ENCODE results near the gene GKAP1.
"Not testable (repeated sequence)": the region's sequence is repeated elsewhere in the genome, so short reads cannot be mapped to it uniquely, and the experiment has no call there.

DNA sequence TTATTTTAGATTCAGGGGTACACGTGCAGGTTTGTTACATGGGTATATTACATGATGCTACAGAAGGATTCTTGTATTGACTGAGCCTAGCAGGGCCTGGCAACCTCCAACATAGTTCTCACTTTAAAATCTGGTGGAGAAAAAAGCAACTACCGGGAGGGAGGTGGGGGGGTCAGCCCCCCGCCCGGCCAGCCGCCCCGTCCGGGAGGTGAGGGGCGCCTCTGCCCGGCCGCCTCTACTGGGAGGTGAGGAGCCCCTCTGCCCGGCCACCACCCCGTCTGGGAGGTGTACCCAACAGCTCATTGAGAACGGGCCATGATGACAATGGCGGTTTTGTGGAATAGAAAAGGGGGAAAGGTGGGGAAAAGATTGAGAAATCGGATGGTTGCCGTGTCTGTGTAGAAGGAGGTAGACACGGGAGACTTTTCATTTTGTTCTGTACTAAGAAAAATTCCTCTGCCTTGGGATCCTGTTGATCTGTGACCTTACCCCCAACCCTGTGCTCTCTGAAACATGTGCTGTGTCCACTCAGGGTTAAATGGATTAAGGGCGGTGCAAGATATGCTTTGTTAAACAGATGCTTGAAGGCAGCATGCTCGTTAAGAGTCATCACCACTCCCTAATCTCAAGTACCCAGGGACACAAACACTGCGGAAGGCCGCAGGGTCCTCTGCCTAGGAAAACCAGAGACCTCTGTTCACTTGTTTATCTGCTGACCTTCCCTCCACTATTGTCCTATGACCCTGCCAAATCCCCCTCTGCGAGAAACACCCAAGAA is 88.8 kb downstream of the GKAP1 start:
- TF ChIP-seq, protein P1, sequence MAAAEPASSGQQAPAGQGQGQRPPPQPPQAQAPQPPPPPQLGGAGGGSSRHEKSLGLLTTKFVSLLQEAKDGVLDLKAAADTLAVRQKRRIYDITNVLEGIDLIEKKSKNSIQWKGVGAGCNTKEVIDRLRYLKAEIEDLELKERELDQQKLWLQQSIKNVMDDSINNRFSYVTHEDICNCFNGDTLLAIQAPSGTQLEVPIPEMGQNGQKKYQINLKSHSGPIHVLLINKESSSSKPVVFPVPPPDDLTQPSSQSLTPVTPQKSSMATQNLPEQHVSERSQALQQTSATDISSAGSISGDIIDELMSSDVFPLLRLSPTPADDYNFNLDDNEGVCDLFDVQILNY (CRISPR knock-in tag; IDR thresholded peaks at IDR 0.05) = not testable (repeated sequence)
- TF ChIP-seq, protein P2, sequence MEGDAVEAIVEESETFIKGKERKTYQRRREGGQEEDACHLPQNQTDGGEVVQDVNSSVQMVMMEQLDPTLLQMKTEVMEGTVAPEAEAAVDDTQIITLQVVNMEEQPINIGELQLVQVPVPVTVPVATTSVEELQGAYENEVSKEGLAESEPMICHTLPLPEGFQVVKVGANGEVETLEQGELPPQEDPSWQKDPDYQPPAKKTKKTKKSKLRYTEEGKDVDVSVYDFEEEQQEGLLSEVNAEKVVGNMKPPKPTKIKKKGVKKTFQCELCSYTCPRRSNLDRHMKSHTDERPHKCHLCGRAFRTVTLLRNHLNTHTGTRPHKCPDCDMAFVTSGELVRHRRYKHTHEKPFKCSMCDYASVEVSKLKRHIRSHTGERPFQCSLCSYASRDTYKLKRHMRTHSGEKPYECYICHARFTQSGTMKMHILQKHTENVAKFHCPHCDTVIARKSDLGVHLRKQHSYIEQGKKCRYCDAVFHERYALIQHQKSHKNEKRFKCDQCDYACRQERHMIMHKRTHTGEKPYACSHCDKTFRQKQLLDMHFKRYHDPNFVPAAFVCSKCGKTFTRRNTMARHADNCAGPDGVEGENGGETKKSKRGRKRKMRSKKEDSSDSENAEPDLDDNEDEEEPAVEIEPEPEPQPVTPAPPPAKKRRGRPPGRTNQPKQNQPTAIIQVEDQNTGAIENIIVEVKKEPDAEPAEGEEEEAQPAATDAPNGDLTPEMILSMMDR (IDR thresholded peaks at IDR 0.05) = not testable (repeated sequence)
- TF ChIP-seq, protein P3, sequence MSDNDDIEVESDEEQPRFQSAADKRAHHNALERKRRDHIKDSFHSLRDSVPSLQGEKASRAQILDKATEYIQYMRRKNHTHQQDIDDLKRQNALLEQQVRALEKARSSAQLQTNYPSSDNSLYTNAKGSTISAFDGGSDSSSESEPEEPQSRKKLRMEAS (CRISPR knock-in tag; IDR thresholded peaks at IDR 0.05) = not testable (repeated sequence)
- not testable (repeated sequence) for TF ChIP-seq JAZF1 (CRISPR knock-in tag; IDR thresholded peaks at IDR 0.05); NFYB (CRISPR knock-in tag; conservative IDR thresholded peaks at IDR 0.05; ENCODE audit: low read depth)

All from WTC11 (cell line).